ENCODE results near the gene METTL24. TPM values are rescaled to one million over a fixed set of nuclear protein-coding genes. Genes with fewer than 3 reads are reported as not detected.

Gene METTL24
- total RNA-seq, 1 experiment from 2014 or later: 0.61 TPM

GRCh38 chr6:110317646-110318045 lies 40.5 kb downstream of the METTL24 start:
- no peak overlapping the region for H2BK120ac ChIP-seq (ENCODE audit: low read depth, low read length, poor library complexity, severe bottlenecking)
- no peak overlapping the region for H2AK5ac ChIP-seq (ENCODE audit: insufficient read length, low read length)
- H3K27ac Mint-ChIP-seq: no peak overlapping the region
- H4K8ac ChIP-seq (replicated peaks; ENCODE audit: insufficient read length, low read depth, low read length): no peak overlapping the region
- no peak overlapping the region for H3K14ac ChIP-seq (ENCODE audit: insufficient read depth, low read length)
- no peak overlapping the region for H3T11ph ChIP-seq (ENCODE audit: low read length)
- no peak overlapping the region for H3K4me3 Mint-ChIP-seq
- H3K4me1 Mint-ChIP-seq: peaks cover 17 to 19% of the 10 kb centered on the region in 2 experiments
- H2BK15ac ChIP-seq (ENCODE audit: low read depth, low read length): no peak overlapping the region
- no peak overlapping the region for H3K23ac ChIP-seq (ENCODE audit: insufficient read length, low read depth, low read length)
- peaks cover 2% of the 10 kb centered on the region; the same call in 1 of the 2 replicates for H3K27me3 Mint-ChIP-seq (ENCODE audit: low read depth)
- WGBS (ENCODE audit: extremely low coverage, insufficient read length, low lambda C conversion rate): no CpG with 5 or more reads among the region's 3 CpGs
- no peaks in the 10 kb centered on the region for H3K9me3 ChIP-seq (ENCODE audit: control insufficient read depth, low read depth, low read length)
- H4K5ac ChIP-seq (ENCODE audit: insufficient read length, low read depth, low read length): no peak overlapping the region
- H4K20me1 ChIP-seq (ENCODE audit: control insufficient read depth, insufficient read depth, insufficient read length): no peaks in the 10 kb centered on the region
- no peak overlapping the region for H2BK12ac ChIP-seq (ENCODE audit: insufficient read length, low read depth, low read length)
- no peak overlapping the region for H4K91ac ChIP-seq (ENCODE audit: insufficient read length, low read depth, low read length)
- no peak overlapping the region for H2BK20ac ChIP-seq (ENCODE audit: low read depth, low read length, poor library complexity, severe bottlenecking)
- H3K9me3 Mint-ChIP-seq: no peaks in the 10 kb centered on the region; a peak in 1 of 5 replicates
- H3K4me2 ChIP-seq (ENCODE audit: insufficient read depth, insufficient read length, low read length): no peak overlapping the region
- DNase-seq: no peak
- TF ChIP-seq CTCF (conservative IDR thresholded peaks at IDR 0.05): no peak
- H3K56ac ChIP-seq (ENCODE audit: insufficient read length, low read depth, low read length): no peak overlapping the region
- H3K9ac ChIP-seq (ENCODE audit: extremely low read depth, insufficient read length, low read length): no peak overlapping the region
- no peaks in the 10 kb centered on the region for H3K36me3 Mint-ChIP-seq (ENCODE audit: insufficient read depth in 1 of 3, low read depth in 3 of 3)
- no peak overlapping the region for H2AFZ ChIP-seq (ENCODE audit: low read length)
- no peaks in the 10 kb centered on the region for H3K79me2 ChIP-seq (ENCODE audit: insufficient read depth, low read length)
- H3K27me3 ChIP-seq (ENCODE audit: insufficient read depth, low read length): no peaks in the 10 kb centered on the region
- H3K23me2 ChIP-seq (ENCODE audit: insufficient read length, low read depth, low read length, poor library complexity, severe bottlenecking): no peaks in the 10 kb centered on the region
- no peak overlapping the region for H3K18ac ChIP-seq (ENCODE audit: insufficient read length, low read depth, low read length)
- no peak overlapping the region for H3K27ac ChIP-seq (ENCODE audit: insufficient read length, low read depth, low read length)
- H3K79me1 ChIP-seq (ENCODE audit: insufficient read depth, low read depth, low read length, poor library complexity, severe bottlenecking): no peaks in the 10 kb centered on the region
- H2BK5ac ChIP-seq (ENCODE audit: insufficient read length, low read length): no peak overlapping the region
- H3K4ac ChIP-seq (ENCODE audit: low read depth, low read length): no peak overlapping the region
- no peaks in the 10 kb centered on the region; the same call in 1 of the 2 replicates for H3K4me1 ChIP-seq (ENCODE audit: insufficient read depth, low read length)

Data from H9 (cell line).